Stomach smooth muscle (tissue), 2 donors: Measurements from ENCODE around the gene FOXRED2.
"Not testable (repeated sequence)": the region's sequence is repeated elsewhere in the genome, so short reads cannot be mapped to it uniquely, and the experiment has no call there.

Source experiments
- H3K27ac ChIP-seq: one replicate; pipeline ENCODE4 v1.7.0; 2013; ENCODE audit warnings: mild to moderate bottlenecking, low read length, inconsistent platforms
- H3K27me3 ChIP-seq, 2 donors: one replicate each; pipeline ENCODE4 v1.7.0; 2013; ENCODE audit warnings: low read length in 2 of 2; ENCODE audit not compliant: insufficient read depth in 2 of 2, control insufficient read depth in 1 of 2
- H3K36me3 ChIP-seq, 2 donors: one replicate each; pipeline ENCODE4 v1.7.0; 2013; ENCODE audit warnings: low read length in 2 of 2; ENCODE audit not compliant: control insufficient read depth in 2 of 2, insufficient read depth in 2 of 2
- H3K4me1 ChIP-seq: one replicate; pipeline ENCODE4 v1.7.0; 2013; ENCODE audit warnings: low read length; ENCODE audit not compliant: control insufficient read depth, insufficient read depth
- H3K4me3 ChIP-seq, 2 donors: one replicate each; pipeline ENCODE4 v1.7.0; 2013; ENCODE audit warnings: low read length in 2 of 2
- H3K9ac ChIP-seq, 2 donors: one replicate each; pipeline ENCODE4 v1.7.0; 2013; ENCODE audit warnings: low read length in 2 of 2, mild to moderate bottlenecking in 1 of 2
- H3K9me3 ChIP-seq, 2 donors: one replicate each; pipeline ENCODE4 v1.7.0; 2013; ENCODE audit warnings: low read length in 2 of 2; ENCODE audit not compliant: control insufficient read depth in 2 of 2
- donor health status: healthy.
- donor health status: Pancreatic carcinoma.

The FOXRED2 gene

DNA sequence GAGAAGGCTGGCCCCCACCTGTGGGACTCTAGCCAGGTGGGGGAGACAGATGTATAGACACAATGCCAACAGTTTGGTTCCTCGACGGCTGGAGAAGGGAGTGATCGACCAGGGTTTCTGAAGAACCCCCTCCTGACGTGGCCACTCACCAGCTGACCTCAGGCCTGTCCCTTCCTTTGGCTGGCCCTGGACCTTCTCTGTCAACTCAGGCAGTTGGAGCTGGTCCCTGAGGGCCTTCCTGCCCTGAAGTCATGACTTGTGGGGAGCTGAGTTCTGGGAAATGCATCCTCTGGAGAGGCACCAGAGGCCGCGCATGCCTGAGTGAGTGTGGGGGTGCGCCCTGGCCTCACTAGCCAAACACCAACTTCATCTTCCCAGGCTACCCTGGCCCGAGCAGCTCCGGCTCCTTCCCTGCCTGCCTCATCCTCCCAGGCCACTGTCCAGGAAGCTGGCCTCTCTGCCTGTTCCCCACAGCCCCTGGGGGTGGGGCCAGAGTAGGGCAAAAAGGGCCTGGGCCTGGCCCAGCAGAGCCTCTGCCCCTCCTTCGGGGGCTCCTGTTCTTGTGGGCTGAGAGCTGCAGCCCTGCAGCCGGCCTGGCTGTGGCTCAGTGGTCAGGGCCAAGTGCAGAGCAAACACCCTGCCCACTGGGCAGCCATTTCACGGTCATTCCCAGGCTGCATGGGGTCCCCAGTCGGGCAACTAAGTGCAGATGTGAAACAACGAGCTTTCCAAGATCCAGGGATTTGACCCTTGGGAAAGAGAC, 49.0 kb downstream of the FOXRED2 start:
- peak overlapping the region; percentile 81 for H3K27ac ChIP-seq
- no peaks in the 10 kb centered on the region for H3K27me3 ChIP-seq
- no peaks in the 10 kb centered on the region for H3K9me3 ChIP-seq
- no peaks in the 10 kb centered on the region for H3K36me3 ChIP-seq
- H3K9ac ChIP-seq: peak overlapping the region in 1 of 2 donors; percentile 51
- H3K4me3 ChIP-seq: no peak overlapping the region
- peaks cover 43% of the 10 kb centered on the region for H3K4me1 ChIP-seq

DNA sequence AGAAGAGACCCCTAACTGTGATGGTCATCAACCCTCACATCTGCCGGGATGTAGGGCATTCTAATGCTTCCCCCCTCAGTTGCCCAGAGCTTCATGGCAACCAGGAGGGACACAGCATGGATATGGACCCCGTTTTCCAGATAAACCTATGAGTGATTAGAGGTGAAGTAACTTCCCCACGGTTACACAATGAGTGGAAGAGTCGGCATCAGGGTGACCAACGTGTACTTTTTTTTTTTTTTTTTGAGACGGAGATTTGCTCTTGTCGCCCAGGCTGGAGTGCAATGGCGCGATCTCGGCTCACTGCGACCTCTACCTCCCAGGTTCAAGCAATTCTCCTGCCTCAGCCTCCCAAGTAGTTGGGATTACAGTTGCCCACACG, 50.4 kb downstream of the FOXRED2 start:
- peak overlapping the region; percentile 100 for H3K27ac ChIP-seq
- H3K27me3 ChIP-seq: no peaks in the 10 kb centered on the region
- peaks cover 44% of the 10 kb centered on the region for H3K4me1 ChIP-seq

DNA sequence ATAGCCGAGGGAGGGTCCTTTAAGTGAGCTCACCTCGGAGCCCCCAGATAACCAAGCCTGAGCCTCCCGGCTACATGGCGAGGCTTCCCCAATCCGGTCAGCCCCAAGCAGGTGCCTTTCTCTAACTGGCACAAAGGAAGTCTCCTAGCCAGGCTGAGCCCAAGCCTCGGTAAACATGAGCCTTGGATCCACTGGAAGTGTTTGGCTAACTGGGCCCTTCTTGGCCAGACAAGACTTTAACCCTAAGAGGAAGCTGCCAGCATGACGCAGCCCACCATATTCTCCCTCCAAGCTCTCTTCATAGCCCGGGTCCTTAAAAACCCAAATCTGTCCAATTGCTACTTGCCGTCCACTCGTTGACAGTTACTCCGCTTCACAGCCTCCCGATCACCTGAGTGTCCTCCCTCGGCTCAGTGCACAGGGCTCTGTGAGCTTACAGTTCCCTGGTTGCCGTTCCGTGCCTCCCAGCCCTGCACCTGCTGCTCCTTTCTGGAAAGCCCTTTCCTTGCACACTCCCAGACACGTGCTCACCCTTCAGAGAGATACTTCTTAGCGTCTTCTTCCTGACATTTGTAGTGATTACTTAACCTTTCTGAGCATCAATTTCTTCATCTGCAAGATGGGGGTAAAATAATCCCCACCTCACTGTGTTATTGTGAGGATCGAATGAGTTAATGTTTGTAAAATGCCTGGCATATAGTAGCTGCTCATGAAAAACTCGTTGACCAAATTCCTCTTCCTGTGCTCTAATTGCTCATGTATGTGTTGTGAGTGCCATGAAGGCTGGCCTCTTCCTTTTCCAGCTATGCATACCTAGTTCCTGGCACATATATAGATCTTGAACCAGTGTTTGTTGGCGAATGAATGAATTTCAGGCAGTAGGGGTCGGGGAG, 51.0 kb downstream of the FOXRED2 start:
- Histone ChIP-seq H3K9me3 (no peaks in the 10 kb centered on the region), H3K9ac (peak overlapping the region; percentile 76 to 86), H3K4me3 (peak overlapping the region in 1 of 2 donors; percentile 73), H3K36me3 (no peaks in the 10 kb centered on the region), H3K27me3 (no peaks in the 10 kb centered on the region), H3K4me1 (peaks cover 44% of the 10 kb centered on the region), H3K27ac (peak overlapping the region; percentile 100)

More for the DNA sequence above, 50.4 kb downstream of the FOXRED2 start:
- Histone ChIP-seq H3K36me3 (no peaks in the 10 kb centered on the region), H3K9ac (no peak overlapping the region), H3K4me3 (no peak overlapping the region), H3K9me3 (no peaks in the 10 kb centered on the region)

DNA sequence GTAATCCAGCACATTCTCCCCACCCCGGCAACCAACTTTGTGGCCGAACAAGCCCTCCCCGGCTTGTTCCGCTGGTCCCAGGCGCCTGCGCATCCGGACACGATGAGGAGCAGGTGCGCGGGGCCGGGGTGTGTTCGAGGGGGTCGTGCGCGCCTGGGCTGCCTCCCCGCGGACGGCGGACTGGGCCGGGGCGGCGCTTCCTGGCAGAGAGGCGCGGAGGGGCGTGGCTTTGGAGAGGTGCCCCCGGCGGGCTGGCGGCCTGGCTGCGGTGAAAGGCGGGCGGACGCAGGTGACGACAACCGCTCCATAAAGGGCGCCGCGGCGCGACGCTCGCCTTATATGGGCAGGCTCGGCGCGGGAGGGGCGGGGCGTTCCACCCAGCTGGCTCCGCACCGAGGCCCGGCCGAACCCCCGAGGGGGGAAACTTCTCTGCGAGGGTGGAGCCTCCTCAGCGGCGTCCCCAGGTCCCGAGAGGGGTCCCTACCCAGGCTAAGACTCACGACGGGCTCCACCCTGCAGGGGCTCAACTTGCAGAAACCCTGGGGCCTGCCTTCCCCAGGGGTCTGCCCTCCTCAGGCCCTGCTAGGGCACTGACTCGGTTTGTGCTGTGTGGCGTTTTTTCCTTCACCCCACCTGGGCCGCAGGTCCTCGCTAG, 51.8 kb downstream of the FOXRED2 start:
- H3K27ac ChIP-seq: peak overlapping the region; percentile 100
- no peaks in the 10 kb centered on the region for H3K36me3 ChIP-seq
- peak overlapping the region; percentile 93 for H3K9ac ChIP-seq
- peak overlapping the region; percentile 73 to 78 for H3K4me3 ChIP-seq
- H3K4me1 ChIP-seq: peaks cover 44% of the 10 kb centered on the region
- H3K9me3 ChIP-seq: no peaks in the 10 kb centered on the region
- H3K27me3 ChIP-seq: no peaks in the 10 kb centered on the region

DNA sequence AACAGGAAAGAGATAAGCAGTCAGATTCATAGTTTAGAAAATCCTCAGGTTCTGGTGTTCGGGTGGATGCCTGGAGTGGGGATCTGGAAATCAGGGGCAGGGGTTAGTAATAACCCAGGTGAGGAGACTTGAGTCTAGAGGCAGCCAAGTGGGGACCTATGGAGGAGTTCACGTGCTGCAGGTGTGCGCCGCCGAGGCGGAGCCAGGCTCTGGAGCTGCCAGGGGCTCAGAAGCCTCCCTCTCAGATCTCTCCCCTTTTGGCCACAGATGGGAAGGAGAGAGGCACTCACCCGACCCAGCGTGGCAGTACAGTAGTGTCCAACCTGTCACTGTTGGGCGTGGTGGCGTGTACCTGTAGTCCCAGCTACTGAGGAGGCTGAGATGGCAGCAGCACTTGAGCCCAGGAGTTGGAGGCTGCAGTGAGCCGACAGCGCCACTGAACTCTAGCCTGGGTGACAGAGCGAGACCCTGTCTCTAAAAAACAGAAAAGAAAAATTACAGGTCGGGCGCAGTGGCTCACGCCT, 52.9 kb downstream of the FOXRED2 start:
- peak overlapping the region in 1 of 2 donors; percentile 29 for H3K9ac ChIP-seq
- peak overlapping the region in 1 of 2 donors; percentile 44 for H3K4me3 ChIP-seq
- peak overlapping the region; percentile 100 for H3K27ac ChIP-seq
- no peaks in the 10 kb centered on the region for H3K9me3 ChIP-seq
- peaks cover 54% of the 10 kb centered on the region for H3K4me1 ChIP-seq
- no peaks in the 10 kb centered on the region for H3K36me3 ChIP-seq
- H3K27me3 ChIP-seq: no peaks in the 10 kb centered on the region

DNA sequence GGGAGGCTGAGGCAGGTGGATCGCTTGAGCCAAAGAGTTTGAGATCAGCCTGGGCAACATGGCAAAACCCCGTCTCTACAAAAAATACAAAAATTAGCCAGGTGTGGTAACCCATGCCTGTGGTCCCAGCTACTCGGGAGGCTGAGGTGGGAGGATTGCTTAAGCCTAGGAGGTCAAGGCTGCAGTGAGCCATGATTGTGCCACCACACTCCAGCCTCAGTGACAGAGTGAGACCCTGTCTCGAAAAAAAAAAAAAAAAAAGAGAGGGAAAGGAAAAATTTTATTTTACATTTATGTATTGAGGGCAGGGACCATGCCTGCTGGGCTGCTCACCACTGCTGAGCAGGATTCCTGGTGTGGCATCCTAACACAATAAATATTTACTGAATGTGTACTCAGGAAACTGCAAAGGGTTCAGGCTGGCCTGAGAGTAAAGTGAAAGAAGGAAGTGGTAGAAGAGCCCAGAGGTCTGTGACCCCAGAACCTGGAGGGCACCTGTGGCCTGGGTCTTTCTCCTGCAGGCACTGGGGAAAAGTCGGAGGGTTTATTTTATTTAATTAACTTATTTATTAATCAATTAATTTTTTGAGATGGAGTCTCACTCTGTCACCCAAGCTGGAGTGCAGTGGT, 53.7 kb downstream of the FOXRED2 start:
- H3K27me3 ChIP-seq, H3K9me3 ChIP-seq, H3K36me3 ChIP-seq, H3K9ac ChIP-seq, H3K4me3 ChIP-seq: not testable (repeated sequence)
- peaks cover 53% of the 10 kb centered on the region for H3K4me1 ChIP-seq
- H3K27ac ChIP-seq: peak overlapping the region; percentile 83

DNA sequence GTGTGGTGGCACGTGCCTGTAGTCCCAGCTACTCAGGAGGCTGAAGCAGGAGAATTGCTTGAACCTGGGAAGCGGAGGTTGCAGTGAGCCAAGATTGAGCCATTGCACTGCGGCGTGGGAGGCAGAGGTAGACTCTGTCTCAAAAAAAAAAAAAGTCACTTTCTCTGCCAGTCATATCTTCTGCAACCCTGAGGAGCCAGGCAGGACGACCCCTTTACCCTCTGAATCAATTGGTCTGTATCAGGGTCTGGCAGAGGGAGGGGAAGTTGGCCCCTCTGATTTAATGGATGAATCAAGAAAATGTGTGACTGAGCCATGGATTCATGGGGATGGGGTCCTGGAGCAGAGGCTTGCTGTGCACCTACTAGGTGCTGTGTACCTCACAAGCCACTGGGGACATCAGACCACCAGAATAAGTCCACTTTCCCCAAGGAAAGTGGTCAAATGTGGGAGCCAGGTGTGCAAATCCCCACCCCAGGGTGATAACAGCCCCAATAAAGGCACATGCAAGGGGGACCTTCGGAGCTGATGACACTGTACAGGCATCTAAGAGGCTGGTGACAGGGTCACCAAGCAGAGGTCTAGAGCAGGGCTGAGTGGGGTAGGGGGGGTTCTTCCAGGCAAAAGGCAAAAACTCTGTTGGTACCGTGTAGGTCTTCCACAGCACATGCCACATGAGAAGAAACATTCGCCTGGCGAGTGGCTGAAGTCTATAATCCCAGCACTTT, 54.4 kb downstream of the FOXRED2 start:
- no peaks in the 10 kb centered on the region for H3K9me3 ChIP-seq
- H3K36me3 ChIP-seq: no peaks in the 10 kb centered on the region
- H3K4me1 ChIP-seq: peaks cover 47% of the 10 kb centered on the region
- H3K4me3 ChIP-seq: no peak overlapping the region
- peak overlapping the region in 1 of 2 donors; percentile 25 for H3K9ac ChIP-seq
- peak overlapping the region; percentile 83 for H3K27ac ChIP-seq
- H3K27me3 ChIP-seq: no peaks in the 10 kb centered on the region

DNA sequence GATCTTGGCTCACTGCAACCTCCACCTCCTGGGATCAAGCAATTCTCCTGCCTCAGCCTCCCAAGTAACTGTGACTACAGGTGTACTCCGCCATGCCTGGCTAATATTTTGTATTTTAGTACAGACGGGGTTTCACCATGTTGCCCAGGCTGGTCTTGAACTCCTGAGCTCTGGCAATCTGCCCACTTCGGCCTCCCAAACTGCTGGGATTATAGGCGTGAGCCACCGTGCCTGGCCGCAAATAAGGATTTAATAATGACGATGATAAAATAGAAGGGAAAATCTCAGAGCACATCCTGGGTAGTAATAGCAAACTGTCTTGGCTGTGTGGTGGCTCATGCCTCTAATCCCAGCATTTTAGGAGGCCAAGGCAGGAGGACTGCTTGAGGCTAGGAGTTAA, 55.9 kb downstream of the FOXRED2 start:
- not testable (repeated sequence) for H3K36me3 ChIP-seq, H3K9me3 ChIP-seq, H3K4me3 ChIP-seq, H3K9ac ChIP-seq, H3K27me3 ChIP-seq
- Histone ChIP-seq H3K4me1 (peaks cover 45% of the 10 kb centered on the region), H3K27ac (peak overlapping the region; percentile 83)

DNA sequence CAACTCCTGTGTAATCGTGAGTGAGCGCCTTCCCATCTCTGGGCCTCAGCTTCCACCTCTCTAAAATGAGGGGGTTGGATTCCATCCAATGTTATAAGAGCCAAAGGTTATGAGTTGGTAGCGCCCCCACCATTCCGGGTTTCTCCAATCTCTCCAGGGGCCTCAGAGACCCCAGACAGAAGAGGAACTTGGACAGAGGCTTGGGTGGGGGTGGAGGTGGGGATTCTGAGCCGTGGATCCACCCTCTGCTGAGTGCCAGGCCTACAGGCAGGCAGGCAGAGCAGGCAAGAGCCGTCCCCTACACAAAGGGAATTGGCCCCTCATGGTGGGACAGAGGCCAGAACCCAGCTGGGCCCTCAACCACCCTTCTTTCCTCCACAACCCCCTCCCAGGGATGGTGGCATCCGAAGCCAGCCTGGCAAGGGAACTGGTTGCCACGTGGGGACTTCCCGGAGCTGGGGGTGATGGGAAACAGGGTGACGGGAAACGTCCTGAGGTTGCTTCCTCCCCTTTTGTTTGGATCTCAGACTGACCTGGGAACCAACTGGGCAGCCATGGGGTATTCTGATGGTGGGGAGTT, 57.2 kb downstream of the FOXRED2 start:
- peak overlapping the region; percentile 49 for H3K27ac ChIP-seq
- H3K4me3 ChIP-seq: no peak overlapping the region
- H3K4me1 ChIP-seq: peaks cover 36% of the 10 kb centered on the region
- H3K9ac ChIP-seq: no peak overlapping the region
- no peaks in the 10 kb centered on the region for H3K27me3 ChIP-seq
- H3K36me3 ChIP-seq: no peaks in the 10 kb centered on the region
- H3K9me3 ChIP-seq: peaks cover 0 to 3% of the 10 kb centered on the region in 2 donors
